ENCODE results near the gene MEF2A. TPM values are rescaled to one million over a fixed set of nuclear protein-coding genes. Genes with fewer than 3 reads are reported as not detected.

Gene MEF2A
- total and polyA plus RNA-seq, 10 of the 15 experiments (the other 5 are each of a cell fraction or from before 2014, with no cell fraction given): 7.2 to 46.7 (median 35.9) TPM

DNA sequence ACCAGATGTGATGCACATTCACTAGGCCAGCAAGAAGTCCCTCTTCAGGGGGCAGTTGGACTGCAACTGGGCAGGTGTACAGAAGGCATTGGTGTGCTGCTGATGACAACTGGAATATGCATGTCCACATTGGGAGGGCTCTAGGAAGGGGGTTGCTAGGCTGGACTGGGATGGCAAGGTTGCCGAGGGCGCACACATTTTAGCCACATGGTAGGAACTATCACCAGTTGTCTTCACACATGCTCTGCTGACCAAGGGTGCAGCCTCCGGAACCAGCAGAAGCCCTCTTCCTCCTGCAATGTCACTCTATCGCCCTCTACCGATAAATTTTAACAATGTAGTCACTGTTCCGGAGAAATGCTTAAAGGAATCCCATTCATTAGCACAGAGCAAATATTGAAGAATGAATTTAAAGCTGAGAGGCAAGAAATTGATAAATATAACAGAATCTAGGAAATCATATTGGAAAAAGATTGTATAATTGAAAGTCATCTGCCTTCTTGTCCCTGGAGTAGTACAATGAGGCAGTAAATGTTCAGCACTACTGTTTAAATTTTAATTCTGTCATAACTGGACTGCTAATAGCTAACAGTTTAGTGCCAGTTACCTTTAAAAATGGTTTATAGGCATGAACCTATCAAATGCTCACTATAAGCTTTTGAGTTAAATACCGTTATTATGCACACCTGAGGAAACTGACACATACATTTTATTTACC is 190.1 kb downstream of the MEF2A start (continued):
- TF ChIP-seq, protein P1, sequence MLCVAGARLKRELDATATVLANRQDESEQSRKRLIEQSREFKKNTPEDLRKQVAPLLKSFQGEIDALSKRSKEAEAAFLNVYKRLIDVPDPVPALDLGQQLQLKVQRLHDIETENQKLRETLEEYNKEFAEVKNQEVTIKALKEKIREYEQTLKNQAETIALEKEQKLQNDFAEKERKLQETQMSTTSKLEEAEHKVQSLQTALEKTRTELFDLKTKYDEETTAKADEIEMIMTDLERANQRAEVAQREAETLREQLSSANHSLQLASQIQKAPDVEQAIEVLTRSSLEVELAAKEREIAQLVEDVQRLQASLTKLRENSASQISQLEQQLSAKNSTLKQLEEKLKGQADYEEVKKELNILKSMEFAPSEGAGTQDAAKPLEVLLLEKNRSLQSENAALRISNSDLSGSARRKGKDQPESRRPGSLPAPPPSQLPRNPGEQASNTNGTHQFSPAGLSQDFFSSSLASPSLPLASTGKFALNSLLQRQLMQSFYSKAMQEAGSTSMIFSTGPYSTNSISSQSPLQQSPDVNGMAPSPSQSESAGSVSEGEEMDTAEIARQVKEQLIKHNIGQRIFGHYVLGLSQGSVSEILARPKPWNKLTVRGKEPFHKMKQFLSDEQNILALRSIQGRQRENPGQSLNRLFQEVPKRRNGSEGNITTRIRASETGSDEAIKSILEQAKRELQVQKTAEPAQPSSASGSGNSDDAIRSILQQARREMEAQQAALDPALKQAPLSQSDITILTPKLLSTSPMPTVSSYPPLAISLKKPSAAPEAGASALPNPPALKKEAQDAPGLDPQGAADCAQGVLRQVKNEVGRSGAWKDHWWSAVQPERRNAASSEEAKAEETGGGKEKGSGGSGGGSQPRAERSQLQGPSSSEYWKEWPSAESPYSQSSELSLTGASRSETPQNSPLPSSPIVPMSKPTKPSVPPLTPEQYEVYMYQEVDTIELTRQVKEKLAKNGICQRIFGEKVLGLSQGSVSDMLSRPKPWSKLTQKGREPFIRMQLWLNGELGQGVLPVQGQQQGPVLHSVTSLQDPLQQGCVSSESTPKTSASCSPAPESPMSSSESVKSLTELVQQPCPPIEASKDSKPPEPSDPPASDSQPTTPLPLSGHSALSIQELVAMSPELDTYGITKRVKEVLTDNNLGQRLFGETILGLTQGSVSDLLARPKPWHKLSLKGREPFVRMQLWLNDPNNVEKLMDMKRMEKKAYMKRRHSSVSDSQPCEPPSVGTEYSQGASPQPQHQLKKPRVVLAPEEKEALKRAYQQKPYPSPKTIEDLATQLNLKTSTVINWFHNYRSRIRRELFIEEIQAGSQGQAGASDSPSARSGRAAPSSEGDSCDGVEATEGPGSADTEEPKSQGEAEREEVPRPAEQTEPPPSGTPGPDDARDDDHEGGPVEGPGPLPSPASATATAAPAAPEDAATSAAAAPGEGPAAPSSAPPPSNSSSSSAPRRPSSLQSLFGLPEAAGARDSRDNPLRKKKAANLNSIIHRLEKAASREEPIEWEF (IDR thresholded peaks at IDR 0.05; ENCODE audit: insufficient replicate concordance, low read depth, low read length): no peak
- TF ChIP-seq RAD21 (IDR thresholded peaks at IDR 0.05; ENCODE audit: insufficient read depth, low read depth, low read length) (peak; percentile 96), SMARCA5 (IDR thresholded peaks at IDR 0.05) (no peak), CREB1 (IDR thresholded peaks at IDR 0.05; ENCODE audit: low read depth) (no peak), YY1 (IDR thresholded peaks at IDR 0.05; ENCODE audit: low read depth, low read length) (peak; percentile 43; the same call in 1 of the 2 replicates), CBFB (IDR thresholded peaks at IDR 0.05; ENCODE audit: low read depth) (no peak), BHLHE40 (IDR thresholded peaks at IDR 0.05; ENCODE audit: borderline replicate concordance in 1 of 2, low read depth in 2 of 2, low read length in 1 of 2) (0 out of 4 replicates have a peak, but pooled peaks of 1 of the 2 experiments have one; percentile 24), NBN (IDR thresholded peaks at IDR 0.05) (no peak)
- TF ChIP-seq, protein P2, sequence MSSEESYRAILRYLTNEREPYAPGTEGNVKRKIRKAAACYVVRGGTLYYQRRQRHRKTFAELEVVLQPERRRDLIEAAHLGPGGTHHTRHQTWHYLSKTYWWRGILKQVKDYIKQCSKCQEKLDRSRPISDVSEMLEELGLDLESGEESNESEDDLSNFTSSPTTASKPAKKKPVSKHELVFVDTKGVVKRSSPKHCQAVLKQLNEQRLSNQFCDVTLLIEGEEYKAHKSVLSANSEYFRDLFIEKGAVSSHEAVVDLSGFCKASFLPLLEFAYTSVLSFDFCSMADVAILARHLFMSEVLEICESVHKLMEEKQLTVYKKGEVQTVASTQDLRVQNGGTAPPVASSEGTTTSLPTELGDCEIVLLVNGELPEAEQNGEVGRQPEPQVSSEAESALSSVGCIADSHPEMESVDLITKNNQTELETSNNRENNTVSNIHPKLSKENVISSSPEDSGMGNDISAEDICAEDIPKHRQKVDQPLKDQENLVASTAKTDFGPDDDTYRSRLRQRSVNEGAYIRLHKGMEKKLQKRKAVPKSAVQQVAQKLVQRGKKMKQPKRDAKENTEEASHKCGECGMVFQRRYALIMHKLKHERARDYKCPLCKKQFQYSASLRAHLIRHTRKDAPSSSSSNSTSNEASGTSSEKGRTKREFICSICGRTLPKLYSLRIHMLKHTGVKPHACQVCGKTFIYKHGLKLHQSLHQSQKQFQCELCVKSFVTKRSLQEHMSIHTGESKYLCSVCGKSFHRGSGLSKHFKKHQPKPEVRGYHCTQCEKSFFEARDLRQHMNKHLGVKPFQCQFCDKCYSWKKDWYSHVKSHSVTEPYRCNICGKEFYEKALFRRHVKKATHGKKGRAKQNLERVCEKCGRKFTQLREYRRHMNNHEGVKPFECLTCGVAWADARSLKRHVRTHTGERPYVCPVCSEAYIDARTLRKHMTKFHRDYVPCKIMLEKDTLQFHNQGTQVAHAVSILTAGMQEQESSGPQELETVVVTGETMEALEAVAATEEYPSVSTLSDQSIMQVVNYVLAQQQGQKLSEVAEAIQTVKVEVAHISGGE (CRISPR knock-in tag; IDR thresholded peaks at IDR 0.05): no peak
- TF ChIP-seq, protein P3, sequence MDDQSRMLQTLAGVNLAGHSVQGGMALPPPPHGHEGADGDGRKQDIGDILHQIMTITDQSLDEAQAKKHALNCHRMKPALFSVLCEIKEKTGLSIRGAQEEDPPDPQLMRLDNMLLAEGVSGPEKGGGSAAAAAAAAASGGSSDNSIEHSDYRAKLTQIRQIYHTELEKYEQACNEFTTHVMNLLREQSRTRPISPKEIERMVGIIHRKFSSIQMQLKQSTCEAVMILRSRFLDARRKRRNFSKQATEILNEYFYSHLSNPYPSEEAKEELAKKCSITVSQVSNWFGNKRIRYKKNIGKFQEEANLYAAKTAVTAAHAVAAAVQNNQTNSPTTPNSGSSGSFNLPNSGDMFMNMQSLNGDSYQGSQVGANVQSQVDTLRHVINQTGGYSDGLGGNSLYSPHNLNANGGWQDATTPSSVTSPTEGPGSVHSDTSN (IDR thresholded peaks at IDR 0.05; ENCODE audit: insufficient replicate concordance, low read depth, low read length): no peak
- TF ChIP-seq, protein P4, sequence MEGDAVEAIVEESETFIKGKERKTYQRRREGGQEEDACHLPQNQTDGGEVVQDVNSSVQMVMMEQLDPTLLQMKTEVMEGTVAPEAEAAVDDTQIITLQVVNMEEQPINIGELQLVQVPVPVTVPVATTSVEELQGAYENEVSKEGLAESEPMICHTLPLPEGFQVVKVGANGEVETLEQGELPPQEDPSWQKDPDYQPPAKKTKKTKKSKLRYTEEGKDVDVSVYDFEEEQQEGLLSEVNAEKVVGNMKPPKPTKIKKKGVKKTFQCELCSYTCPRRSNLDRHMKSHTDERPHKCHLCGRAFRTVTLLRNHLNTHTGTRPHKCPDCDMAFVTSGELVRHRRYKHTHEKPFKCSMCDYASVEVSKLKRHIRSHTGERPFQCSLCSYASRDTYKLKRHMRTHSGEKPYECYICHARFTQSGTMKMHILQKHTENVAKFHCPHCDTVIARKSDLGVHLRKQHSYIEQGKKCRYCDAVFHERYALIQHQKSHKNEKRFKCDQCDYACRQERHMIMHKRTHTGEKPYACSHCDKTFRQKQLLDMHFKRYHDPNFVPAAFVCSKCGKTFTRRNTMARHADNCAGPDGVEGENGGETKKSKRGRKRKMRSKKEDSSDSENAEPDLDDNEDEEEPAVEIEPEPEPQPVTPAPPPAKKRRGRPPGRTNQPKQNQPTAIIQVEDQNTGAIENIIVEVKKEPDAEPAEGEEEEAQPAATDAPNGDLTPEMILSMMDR (IDR thresholded peaks at IDR 0.05 in 2 of 3, conservative IDR thresholded peaks at IDR 0.05 in 1 of 3; ENCODE audit: control insufficient read depth in 2 of 3, extremely low read depth in 1 of 3, insufficient read depth in 1 of 3, low read depth in 3 of 3, low read length in 3 of 3): peak; percentile 80 to 91 (median 88)
- TF ChIP-seq, protein P5, sequence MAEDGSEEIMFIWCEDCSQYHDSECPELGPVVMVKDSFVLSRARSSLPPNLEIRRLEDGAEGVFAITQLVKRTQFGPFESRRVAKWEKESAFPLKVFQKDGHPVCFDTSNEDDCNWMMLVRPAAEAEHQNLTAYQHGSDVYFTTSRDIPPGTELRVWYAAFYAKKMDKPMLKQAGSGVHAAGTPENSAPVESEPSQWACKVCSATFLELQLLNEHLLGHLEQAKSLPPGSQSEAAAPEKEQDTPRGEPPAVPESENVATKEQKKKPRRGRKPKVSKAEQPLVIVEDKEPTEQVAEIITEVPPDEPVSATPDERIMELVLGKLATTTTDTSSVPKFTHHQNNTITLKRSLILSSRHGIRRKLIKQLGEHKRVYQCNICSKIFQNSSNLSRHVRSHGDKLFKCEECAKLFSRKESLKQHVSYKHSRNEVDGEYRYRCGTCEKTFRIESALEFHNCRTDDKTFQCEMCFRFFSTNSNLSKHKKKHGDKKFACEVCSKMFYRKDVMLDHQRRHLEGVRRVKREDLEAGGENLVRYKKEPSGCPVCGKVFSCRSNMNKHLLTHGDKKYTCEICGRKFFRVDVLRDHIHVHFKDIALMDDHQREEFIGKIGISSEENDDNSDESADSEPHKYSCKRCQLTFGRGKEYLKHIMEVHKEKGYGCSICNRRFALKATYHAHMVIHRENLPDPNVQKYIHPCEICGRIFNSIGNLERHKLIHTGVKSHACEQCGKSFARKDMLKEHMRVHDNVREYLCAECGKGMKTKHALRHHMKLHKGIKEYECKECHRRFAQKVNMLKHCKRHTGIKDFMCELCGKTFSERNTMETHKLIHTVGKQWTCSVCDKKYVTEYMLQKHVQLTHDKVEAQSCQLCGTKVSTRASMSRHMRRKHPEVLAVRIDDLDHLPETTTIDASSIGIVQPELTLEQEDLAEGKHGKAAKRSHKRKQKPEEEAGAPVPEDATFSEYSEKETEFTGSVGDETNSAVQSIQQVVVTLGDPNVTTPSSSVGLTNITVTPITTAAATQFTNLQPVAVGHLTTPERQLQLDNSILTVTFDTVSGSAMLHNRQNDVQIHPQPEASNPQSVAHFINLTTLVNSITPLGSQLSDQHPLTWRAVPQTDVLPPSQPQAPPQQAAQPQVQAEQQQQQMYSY (CRISPR knock-in tag; IDR thresholded peaks at IDR 0.05): no peak
